DMS153 treated with DMSO at 0.1 percent for 48 hours (cell line): Measurements from ENCODE around the gene ARMC2.

Experiments
- DNase-seq: peaks from one replicate; lab custom pipeline; 2025; ENCODE audit not compliant: unreplicated experiment; lab: John Stamatoyannopoulos, UW

ARMC2 gene

GRCh38 chr6:108982154-108983113, 134.2 kb downstream of the ARMC2 start:
- DNase-seq, result no peak

DNA sequence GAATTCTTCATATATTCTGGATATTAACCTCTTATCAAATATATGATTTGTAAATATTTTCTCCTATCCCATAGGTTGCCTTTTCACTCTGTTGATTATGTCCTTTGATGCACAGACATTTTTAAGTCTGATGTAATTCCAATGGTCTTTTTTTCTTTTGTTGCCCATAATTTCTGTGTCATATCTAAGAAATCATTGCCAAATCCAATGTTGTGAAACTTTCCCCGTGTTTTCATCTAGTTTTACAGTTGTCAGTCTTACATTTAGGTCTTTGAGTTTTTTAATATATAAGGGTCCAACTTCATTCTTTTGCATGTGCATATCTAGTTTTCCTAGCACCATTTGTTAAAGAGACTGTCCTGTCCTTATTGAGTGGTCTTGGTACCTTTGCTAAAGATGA, 134.9 kb downstream of the ARMC2 start:
- DNase-seq, result no peak

DNA sequence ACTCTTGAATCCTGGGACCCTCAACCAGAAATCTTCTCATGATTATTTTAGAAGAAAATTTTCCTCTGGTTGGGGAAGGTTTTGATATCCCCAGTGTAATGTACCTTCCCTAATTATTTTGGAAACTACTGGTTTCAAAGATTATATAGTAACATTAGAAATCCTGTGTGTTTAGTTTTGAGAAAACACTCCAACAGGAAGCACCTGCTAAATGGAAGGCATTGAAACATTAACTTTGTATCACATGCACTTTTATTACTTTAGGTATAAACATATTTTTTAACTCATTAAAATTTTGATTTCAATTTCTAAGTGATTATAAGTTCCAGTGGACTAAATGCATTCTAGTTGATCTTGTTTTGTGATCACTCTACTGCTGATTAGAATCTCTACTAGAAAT, 137.1 kb downstream of the ARMC2 start:
- no peak for DNase-seq

DNA sequence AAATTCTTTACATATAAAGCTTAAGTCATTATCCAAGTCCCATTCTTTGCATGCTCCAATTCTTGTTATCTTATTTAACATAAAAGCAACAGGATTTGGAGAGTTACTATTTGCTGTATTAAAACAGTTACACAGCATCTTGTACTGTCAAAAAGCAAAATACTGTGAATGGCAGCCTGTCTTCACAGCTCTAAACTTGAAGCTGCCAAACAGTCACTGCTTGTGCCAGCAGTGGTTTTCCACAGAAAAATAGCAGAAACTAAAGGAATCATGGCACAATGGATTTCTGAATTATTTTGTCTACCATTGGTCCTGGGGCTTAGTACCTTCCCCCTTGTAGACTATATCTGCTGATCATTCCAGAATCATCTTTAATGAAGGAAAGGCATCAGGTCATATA, 138.9 kb downstream of the ARMC2 start:
- DNase-seq, result no peak

- no peak for DNase-seq
Observed at GRCh38 chr6:108988296-108988695, 140.1 kb downstream of the ARMC2 start.

GRCh38 chr6:108988765-108989164, 140.5 kb downstream of the ARMC2 start:
- no peak for DNase-seq

GRCh38 chr6:108989700-108990099, 141.5 kb downstream of the ARMC2 start:
- no peak for DNase-seq

GRCh38 chr6:108993876-108994275, 145.7 kb downstream of the ARMC2 start:
- DNase-seq, result no peak

GRCh38 chr6:108995296-108995695, 147.1 kb downstream of the ARMC2 start:
- DNase-seq, result no peak

GRCh38 chr6:108996208-108996607, 148.0 kb downstream of the ARMC2 start:
- DNase-seq, result no peak

DNA sequence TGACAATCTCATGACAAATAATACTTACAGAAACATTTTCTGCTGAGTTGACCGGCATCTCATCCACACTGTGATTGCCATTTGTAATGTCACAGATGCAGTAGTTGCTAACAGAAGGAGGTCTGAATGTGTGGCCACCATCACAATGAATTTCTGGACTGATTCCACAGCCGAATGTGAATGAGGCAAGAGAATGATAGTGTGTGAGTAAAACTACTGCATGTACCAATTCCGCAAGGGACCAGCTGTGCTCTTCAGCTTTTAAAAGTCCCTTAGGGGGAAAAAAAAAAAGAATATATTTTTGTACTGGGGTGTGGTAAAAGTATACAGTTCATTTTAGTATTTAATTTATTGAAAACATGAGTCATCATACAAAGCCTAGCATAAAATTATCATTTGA, 150.3 kb downstream of the ARMC2 start:
- DNase-seq, result no peak

- DNase-seq, result no peak
Observed at GRCh38 chr6:108999428-108999827, 151.2 kb downstream of the ARMC2 start.

GRCh38 chr6:109000289-109000688, 152.1 kb downstream of the ARMC2 start:
- no peak for DNase-seq

DNA sequence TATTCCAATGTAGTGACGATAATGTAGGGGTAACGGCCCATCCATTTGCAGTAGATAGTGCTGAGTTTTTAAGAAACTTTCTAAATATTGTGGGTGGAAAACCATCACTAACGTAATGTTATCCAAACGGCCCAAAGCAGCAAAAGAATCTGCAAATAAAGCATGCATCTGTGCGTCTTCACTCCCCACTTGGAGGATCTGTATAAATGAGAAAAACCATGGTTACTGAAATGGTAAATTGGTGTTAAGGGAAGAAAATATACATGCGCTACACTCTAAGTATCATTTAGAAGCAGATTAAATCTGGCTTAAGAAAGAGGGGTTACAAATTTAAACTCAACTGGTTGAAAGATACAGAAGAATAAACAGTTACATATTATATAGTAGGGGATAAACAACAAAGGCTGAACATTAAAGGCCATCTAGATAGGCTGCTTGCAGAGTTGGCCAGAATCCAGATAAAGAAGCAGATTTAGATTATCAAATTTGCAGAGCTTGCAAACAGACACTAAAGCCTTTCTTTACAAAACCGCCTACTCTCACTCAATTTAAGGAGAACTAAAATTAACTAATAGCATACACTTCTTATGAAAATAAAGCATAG, 153.2 kb downstream of the ARMC2 start:
- peak; percentile 4 for DNase-seq

DNA sequence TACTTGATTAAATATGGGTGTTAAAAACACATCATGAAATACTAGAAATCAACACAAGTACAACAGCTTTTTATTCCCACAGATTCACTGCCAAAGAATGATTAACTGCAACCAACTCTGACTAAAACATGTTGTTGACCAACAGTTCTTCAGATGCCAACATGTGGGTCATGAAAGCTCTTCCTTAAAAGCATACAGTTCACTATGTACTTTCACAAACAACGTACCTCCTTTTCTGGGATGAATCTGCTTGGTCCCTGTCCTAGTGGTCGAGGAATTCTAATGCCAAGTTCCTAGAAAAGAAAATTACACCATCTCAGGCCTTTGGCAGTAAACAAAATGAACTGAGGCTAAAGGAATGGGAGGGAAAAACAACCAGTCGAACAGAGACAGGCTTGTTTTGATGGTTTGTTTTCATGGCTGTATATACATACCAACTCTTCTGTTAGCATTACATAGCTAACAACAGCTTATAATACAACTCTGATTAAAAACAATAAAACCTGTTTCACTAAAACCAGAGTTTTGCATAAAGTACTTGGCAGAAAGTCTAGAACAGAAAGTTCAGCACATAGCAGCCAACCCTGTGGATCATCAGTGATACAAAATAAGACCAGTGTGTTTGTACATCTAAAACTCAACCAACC, 154.0 kb downstream of the ARMC2 start:
- DNase-seq, result no peak

- DNase-seq, result no peak
Observed at GRCh38 chr6:109002882-109003281, 154.7 kb downstream of the ARMC2 start.

DNA sequence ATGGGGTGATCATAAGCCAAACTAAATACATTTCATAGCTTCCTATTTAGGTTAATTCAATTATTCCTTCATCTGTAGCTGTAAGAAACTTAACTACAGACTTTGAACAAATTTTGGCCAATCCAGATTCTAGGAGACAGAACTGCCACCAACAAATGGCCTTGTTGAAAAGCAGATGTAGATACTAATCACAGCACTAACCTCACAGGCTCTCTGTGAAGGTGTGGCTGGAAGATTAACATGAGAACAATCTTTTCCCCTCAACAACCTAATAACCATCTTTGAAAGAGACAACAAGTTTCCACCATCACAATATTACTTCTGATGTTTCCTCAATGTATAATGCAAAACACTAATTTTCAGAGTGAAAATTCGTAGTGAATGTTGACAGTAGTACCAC, 158.6 kb downstream of the ARMC2 start:
- no peak for DNase-seq

- DNase-seq, result no peak
Observed at GRCh38 chr6:109007521-109007920, 159.3 kb downstream of the ARMC2 start.

DNA sequence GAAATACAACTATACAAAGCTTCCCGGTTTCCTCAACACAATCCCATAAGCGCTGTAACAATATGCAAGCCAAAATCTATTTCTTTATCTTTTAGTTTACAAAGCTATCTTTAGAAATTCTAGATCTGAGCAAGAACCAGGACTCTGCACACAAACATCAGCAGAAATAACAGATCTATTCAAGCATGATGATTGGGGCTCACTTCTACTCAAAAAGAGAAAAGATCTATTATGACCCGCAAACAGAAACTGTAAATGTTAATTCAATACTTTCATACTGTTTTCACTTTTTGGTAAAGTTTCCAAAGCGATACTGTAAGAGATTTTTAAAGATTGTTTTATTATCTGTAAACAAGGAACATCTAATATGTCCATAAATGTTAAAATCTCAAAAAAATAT, 159.8 kb downstream of the ARMC2 start:
- no peak for DNase-seq

- DNase-seq, result peak; percentile 52
Observed at GRCh38 chr6:109008537-109009235, 160.5 kb downstream of the ARMC2 start.

- DNase-seq, result peak; percentile 85
Observed at GRCh38 chr6:109009236-109009961, 161.2 kb downstream of the ARMC2 start.
